Calu3 (cell line): ENCODE measurements around the gene REM1. TPM values are rescaled to one million over a fixed set of nuclear protein-coding genes. Genes with fewer than 3 reads are reported as not detected.

ENCODE experiments used
- BruUV-seq: library from RNA; stranded (reverse); fragments of 400-500 nt; replicated peaks from 2 replicates; lab custom pipeline; 2021; lab: Mats Ljungman, UMichigan
- CTCF ChIA-PET: fragments of 300-600 bp; sonication (Branson Sonifier 250); formaldehyde crosslinking; loops from one replicate; lab custom pipeline; 2022; ENCODE audit warnings: antibody characterized with exemption; lab: Charles Lee
- DNase-seq: peaks from one replicate; pipeline ENCODE4 v3.0.0; 2022
- H3K27ac Mint-ChIP-seq: one replicate; pipeline ENCODE4 v1.8.0; 2022; ENCODE audit warnings: mixed read lengths; ENCODE audit not compliant: unreplicated experiment
- H3K27me3 Mint-ChIP-seq: one replicate; pipeline ENCODE4 v1.8.0; 2022; ENCODE audit warnings: mixed read lengths; ENCODE audit not compliant: unreplicated experiment
- H3K36me3 Mint-ChIP-seq: one replicate; pipeline ENCODE4 v1.8.0; 2022; ENCODE audit warnings: mild to moderate bottlenecking, moderate library complexity, mixed read lengths; ENCODE audit not compliant: insufficient read depth, unreplicated experiment
- H3K4me1 Mint-ChIP-seq: one replicate; pipeline ENCODE4 v1.8.0; 2022; ENCODE audit warnings: mild to moderate bottlenecking, low read depth, mixed read lengths; ENCODE audit not compliant: unreplicated experiment
- H3K4me3 Mint-ChIP-seq: one replicate; pipeline ENCODE4 v1.8.0; 2022; ENCODE audit warnings: mild to moderate bottlenecking, low read depth, moderate library complexity, mixed read lengths; ENCODE audit not compliant: unreplicated experiment
- H3K9me3 Mint-ChIP-seq: one replicate; pipeline ENCODE4 v1.8.0; 2022; ENCODE audit warnings: low read depth, mixed read lengths; ENCODE audit not compliant: unreplicated experiment
- intact Hi-C: fragments of 100-400 bp; cut with micrococcal nuclease; formaldehyde crosslinking; loops from one replicate; pipeline ENCODE4 v1.10.0; 2022; ENCODE audit not compliant: unreplicated experiment
- total RNA-seq: library from RNA; stranded (reverse); gene quantifications from 2 replicates; pipeline ENCODE4 v1.2.3, GENCODE V29; 2022
- TF ChIP-seq, protein P1 (sequence below): fragments of 200-600 bp; IDR thresholded peaks from one replicate; pipeline ENCODE4 v1.8.0; 2022; ENCODE audit warnings: antibody characterized with exemption; ENCODE audit not compliant: unreplicated experiment

Gene REM1
- total RNA-seq, 1 experiment from 2014 or later = not detected

DNA sequence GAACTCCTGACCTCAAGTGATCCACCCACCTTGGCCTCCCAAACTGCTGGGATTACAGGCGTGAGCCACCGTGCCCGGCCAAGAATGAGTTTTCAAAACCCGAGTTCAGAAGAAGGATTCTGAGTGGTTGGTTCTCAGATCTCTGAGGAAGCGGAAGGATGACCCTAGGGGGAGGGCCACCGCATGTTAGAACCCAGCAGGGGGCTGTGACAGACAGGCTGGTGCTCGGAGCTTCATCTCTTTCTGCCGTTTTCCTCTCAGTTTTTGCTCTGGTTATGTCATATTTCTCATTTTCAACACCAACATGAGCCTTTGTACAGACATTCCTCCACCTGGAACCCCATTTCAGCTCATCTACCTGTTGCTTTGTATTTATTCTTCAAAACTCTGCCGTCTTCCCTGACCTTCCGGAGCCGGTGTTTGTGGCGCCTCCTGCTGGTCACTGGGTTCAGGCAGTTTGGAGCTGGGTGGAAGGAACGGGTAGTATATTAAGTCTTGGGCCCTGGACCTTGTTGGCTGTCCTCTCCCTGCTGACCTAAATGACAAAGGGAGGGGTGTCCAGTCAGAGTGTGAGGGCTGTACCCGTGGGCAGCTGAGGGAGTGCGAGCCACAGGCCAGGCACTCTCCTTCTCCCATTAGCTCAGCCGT lies 35.0 kb upstream of the REM1 start, which contains the start of gene DEFB123:
Gene DEFB123 (plus strand): TSS at position 621 of the 648 bp plus-strand sequence. CDS start 67 bp downstream, outside the sequence.
- CTCF ChIA-PET = interaction anchor here (1.1 to 1.2 kb wide), 2 partner anchors 9 to 16 kb away, joined by 7 read pairs; no protein-coding TSS in a partner anchor
- H3K36me3 Mint-ChIP-seq = no peaks in the 10 kb centered on the region
- peak; percentile 18 for DNase-seq
- TF ChIP-seq, protein P1, sequence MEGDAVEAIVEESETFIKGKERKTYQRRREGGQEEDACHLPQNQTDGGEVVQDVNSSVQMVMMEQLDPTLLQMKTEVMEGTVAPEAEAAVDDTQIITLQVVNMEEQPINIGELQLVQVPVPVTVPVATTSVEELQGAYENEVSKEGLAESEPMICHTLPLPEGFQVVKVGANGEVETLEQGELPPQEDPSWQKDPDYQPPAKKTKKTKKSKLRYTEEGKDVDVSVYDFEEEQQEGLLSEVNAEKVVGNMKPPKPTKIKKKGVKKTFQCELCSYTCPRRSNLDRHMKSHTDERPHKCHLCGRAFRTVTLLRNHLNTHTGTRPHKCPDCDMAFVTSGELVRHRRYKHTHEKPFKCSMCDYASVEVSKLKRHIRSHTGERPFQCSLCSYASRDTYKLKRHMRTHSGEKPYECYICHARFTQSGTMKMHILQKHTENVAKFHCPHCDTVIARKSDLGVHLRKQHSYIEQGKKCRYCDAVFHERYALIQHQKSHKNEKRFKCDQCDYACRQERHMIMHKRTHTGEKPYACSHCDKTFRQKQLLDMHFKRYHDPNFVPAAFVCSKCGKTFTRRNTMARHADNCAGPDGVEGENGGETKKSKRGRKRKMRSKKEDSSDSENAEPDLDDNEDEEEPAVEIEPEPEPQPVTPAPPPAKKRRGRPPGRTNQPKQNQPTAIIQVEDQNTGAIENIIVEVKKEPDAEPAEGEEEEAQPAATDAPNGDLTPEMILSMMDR = peak; percentile 33
- H3K27ac Mint-ChIP-seq = no peak within 1 kb of the TSS
- peaks cover 86% of the 10 kb centered on the region for H3K27me3 Mint-ChIP-seq
- H3K9me3 Mint-ChIP-seq = no peaks in the 10 kb centered on the region
- no peak within 1 kb of the TSS for H3K4me3 Mint-ChIP-seq
- H3K4me1 Mint-ChIP-seq = no peaks in the 10 kb centered on the region
- intact Hi-C loops = no loop called here
- BruUV-seq = no TSS peak

DNA sequence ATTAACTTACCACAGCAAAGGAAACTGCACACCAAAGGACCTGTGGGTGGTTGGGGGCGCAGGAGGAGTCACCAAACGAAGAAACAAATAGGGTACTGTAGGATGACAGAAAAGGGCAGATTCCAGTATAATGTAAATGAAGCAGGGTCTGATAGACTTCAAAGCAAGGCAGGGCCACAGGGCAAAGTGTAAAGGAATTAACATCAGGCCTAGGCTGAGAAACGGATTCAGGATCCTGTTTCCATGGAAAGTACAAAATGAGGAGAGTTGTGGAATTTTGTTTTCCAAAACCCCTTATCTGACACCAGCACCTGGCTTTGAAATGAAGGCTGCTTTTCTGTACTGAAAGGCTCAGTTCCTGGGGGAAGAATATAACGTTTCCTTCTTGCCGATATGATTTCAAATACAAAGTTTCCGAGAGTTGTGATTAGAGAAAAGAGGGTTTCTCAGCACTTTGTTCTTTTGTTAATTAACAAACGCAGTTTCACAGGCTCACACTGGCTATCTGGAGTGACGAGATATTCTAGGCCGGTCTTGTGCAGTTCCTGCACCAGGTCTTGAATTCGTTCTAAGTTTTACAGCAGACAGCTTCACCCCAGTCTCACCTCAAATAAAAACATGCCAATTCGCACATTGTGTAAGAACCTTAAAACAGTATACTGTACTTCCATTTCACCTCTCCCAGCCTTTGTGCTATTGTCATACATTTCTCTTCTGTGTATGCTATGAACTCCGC lies 28.8 kb upstream of the REM1 start:
- intact Hi-C loops = loop anchor here (5.0 kb wide), 1 partner anchor 34 kb away; no protein-coding TSS in a partner anchor
- no peak overlapping the region for H3K4me3 Mint-ChIP-seq
- CTCF ChIA-PET = no interaction called here
- peaks cover 39% of the 10 kb centered on the region for H3K27me3 Mint-ChIP-seq
- H3K9me3 Mint-ChIP-seq = no peaks in the 10 kb centered on the region
- no peak overlapping the region for H3K27ac Mint-ChIP-seq
- H3K4me1 Mint-ChIP-seq = no peaks in the 10 kb centered on the region
- TF ChIP-seq, protein P1 = no peak
- H3K36me3 Mint-ChIP-seq = no peaks in the 10 kb centered on the region
- DNase-seq = no peak
- no TSS peak for BruUV-seq

DNA sequence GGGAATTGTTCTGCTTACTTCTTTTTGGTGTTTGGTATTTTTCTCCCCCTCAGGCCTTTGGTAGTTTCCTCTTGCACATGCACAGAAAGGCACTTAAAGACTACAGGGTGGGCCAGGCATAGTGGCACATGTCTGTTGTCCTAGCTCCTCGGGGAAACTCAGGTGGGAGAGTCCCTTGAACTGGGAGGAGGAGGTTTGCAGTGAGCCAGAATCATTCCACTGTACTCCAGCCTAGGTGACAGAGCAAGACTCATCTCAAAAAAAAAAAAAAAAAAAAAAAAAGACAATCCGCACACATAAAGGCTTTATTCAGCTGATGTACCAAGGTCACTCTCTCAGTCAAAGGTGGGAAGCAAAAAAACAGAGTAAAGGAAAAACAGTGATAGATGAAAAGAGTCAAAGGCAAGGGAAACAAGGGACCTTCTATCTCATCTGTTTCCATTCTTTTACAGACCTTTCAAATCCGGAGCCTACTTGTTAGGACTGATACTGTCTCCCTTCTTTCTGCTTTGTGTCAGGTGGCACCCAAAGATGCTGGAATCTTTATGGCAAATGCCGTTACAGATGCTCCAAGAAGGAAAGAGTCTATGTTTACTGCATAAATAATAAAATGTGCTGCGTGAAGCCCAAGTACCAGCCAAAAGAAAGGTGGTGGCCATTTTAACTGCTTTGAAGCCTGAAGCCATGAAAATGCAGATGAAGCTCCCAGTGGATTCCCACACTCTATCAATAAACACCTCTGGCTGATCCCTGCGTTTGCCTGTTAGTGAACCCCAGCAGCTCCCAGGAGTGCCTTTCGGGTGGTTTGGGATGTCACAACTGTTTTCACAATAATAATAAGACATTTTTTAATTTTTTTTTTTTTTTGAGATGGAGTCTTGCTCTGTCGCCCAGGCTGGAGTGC lies 25.3 kb upstream of the REM1 start:
- CTCF ChIA-PET = interaction anchor here (0.6 to 1.2 kb wide), 3 partner anchors 10 to 54 kb away, joined by 3 to 7 read pairs (median 3); partner anchors contain the start of gene DEFB123
- H3K9me3 Mint-ChIP-seq = no peaks in the 10 kb centered on the region
- no peak for DNase-seq
- H3K27ac Mint-ChIP-seq = no peak overlapping the region
- intact Hi-C loops = loop anchor here (5.0 to 10.0 kb wide), 2 partner anchors 37 to 135 kb away; no protein-coding TSS in a partner anchor
- peaks cover 7% of the 10 kb centered on the region for H3K27me3 Mint-ChIP-seq
- no peaks in the 10 kb centered on the region for H3K36me3 Mint-ChIP-seq
- H3K4me1 Mint-ChIP-seq = no peaks in the 10 kb centered on the region
- TF ChIP-seq, protein P1 = no peak
- no TSS peak for BruUV-seq
- H3K4me3 Mint-ChIP-seq = no peak overlapping the region

DNA sequence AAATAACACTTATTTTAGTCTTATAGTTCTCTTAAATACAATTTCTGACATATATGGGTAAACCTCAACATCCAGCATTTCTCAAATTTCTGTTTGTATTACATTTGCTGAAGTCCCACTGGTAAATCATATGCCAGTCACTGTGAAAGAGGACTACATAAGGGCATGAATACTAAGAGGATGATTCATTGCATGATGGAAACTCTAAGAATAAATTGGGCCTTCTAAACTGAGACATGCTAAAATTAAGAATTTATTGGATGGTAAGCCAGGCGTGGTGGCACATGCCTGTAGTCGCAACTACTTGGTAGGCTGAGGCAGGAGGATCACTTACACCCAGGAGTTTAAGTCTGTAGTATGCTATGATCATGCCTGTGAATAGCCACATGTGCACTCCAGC lies 22.5 kb upstream of the REM1 start:
- Mint-ChIP-seq H3K9me3 (no peaks in the 10 kb centered on the region), H3K27ac (no peak overlapping the region), H3K36me3 (no peaks in the 10 kb centered on the region), H3K27me3 (peaks cover 13% of the 10 kb centered on the region), H3K4me3 (no peak overlapping the region), H3K4me1 (no peaks in the 10 kb centered on the region)
- TF ChIP-seq, protein P1 = no peak
- DNase-seq = no peak
- intact Hi-C loops = loop anchor here (10.0 kb wide), 1 partner anchor 138 kb away; no protein-coding TSS in a partner anchor
- CTCF ChIA-PET = no interaction called here
- BruUV-seq = no TSS peak
